AG09319 (cell line): Measurements from ENCODE around the gene OR6P1.

Experiments
- DNase-seq: peaks from one replicate; pipeline ENCODE4 v3.0.0-alpha.2; 2010; ENCODE audit warnings: low read depth; ENCODE audit errors: extremely low read depth
- CTCF ChIP-seq: IDR thresholded peaks from 2 replicates; pipeline ENCODE4 v1.5.1; 2011; ENCODE audit warnings: low read depth, mild to moderate bottlenecking, inconsistent platforms, low read length, moderate library complexity

The OR6P1 gene

GRCh38 chr1:158570480-158570879 is at the start of gene OR6P1:
OR6P1 (minus strand) TSS chr1:158570580; CDS start chr1:158563604, 6,976 bp downstream.
- no peak for DNase-seq
- no peak for TF ChIP-seq CTCF

- DNase-seq: no peak
These were observed 43.4 kb upstream of the OR6P1 start for GRCh38 chr1:158613764-158614163.

GRCh38 chr1:158611916-158612315 is 41.5 kb upstream of the OR6P1 start:
- DNase-seq: no peak
- TF ChIP-seq CTCF: no peak

More at GRCh38 chr1:158613764-158614163, 43.4 kb upstream of the OR6P1 start:
- no peak for TF ChIP-seq CTCF

- no peak for TF ChIP-seq CTCF
These were observed 36.9 kb upstream of the OR6P1 start for GRCh38 chr1:158607296-158607695.

GRCh38 chr1:158604968-158605367 is 34.6 kb upstream of the OR6P1 start, which contains the start of gene OR10Z1:
OR10Z1 (plus strand) TSS chr1:158605268; CDS start chr1:158606439, 1,171 bp downstream.
- TF ChIP-seq CTCF: no peak
- no peak for DNase-seq

More at GRCh38 chr1:158607296-158607695, 36.9 kb upstream of the OR6P1 start:
- DNase-seq: no peak

- no peak for DNase-seq
- no peak for TF ChIP-seq CTCF
These were observed 30.4 kb upstream of the OR6P1 start for GRCh38 chr1:158600735-158601134.

- DNase-seq: no peak
- no peak for TF ChIP-seq CTCF
These were observed 16.6 kb upstream of the OR6P1 start for GRCh38 chr1:158586942-158587341.
